Fibroblast of villous mesenchyme (primary cell): ENCODE measurements around the gene TEX264. TPM values are rescaled to one million over a fixed set of nuclear protein-coding genes. Genes with fewer than 3 reads are reported as not detected.

ENCODE experiments used
- DNase-seq: peaks from one replicate; pipeline ENCODE4 v3.0.0-alpha.2; 2010; ENCODE audit warnings: low read depth
- H3K4me3 ChIP-seq: 2 replicates; pipeline ENCODE4 v1.5.1; 2011; ENCODE audit warnings: low read depth, mild to moderate bottlenecking, low read length
- CTCF ChIP-seq: IDR thresholded peaks from 2 replicates; pipeline ENCODE4 v1.5.1; 2012; ENCODE audit warnings: low read depth, mild to moderate bottlenecking, low read length; ENCODE audit not compliant: insufficient read depth
- total RNA-seq: library from RNA; depleted of rRNA; stranded (reverse); fragments of >200 nt; gene quantifications from 2 replicates; pipeline ENCODE4 v1.2.3, GENCODE V29; 2012

Gene TEX264
- total RNA-seq, 1 donor: 37.6 TPM

GRCh38 chr3:51669241-51670052 is 1.6 kb upstream of the TEX264 start:
- peak; percentile 97 for TF ChIP-seq CTCF
- no peak overlapping the region for H3K4me3 ChIP-seq
- peak; percentile 80 for DNase-seq

GRCh38 chr3:51670053-51670822 is 814 bp upstream of the TEX264 start:
- no peak for TF ChIP-seq CTCF
- peak overlapping the region; percentile 91 for H3K4me3 ChIP-seq
- peak; percentile 4 for DNase-seq

- no peak for TF ChIP-seq CTCF
- DNase-seq: peak; percentile 58
These were observed 853 bp downstream of the TEX264 start for GRCh38 chr3:51671734-51672475.

GRCh38 chr3:51673181-51673801 is 2.2 kb downstream of the TEX264 start:
- no peak overlapping the region for H3K4me3 ChIP-seq
- TF ChIP-seq CTCF: no peak
- DNase-seq: no peak

More at GRCh38 chr3:51671734-51672475, 853 bp downstream of the TEX264 start:
- H3K4me3 ChIP-seq: peak overlapping the region; percentile 91

- DNase-seq: no peak
- no peak for TF ChIP-seq CTCF
- H3K4me3 ChIP-seq: no peak overlapping the region
These were observed 3.0 kb downstream of the TEX264 start for GRCh38 chr3:51673802-51674654.
